GM19397 (cell line): ENCODE data around the gene NPPA.

Experiments used
- ATAC-seq: cut with Tn5 transposase; IDR thresholded peaks from one replicate; pipeline ENCODE4 v1.9.1; 2021; ENCODE audit warnings: mild to moderate bottlenecking, moderate library complexity; ENCODE audit not compliant: unreplicated experiment

Gene NPPA

GRCh38 chr1:11874624-11875023 lies 27.0 kb upstream of the NPPA start:
- no peak for ATAC-seq

GRCh38 chr1:11874258-11874562 lies 26.6 kb upstream of the NPPA start:
- no peak for ATAC-seq

- ATAC-seq = no peak
Measured at GRCh38 chr1:11873395-11874257, 26.0 kb upstream of the NPPA start.

GRCh38 chr1:11872545-11872944 lies 25.0 kb upstream of the NPPA start:
- ATAC-seq = no peak

GRCh38 chr1:11869650-11870207 lies 22.1 kb upstream of the NPPA start:
- ATAC-seq = no peak

- no peak for ATAC-seq
Measured at GRCh38 chr1:11869104-11869503, 21.5 kb upstream of the NPPA start.

GRCh38 chr1:11868331-11868980 lies 20.9 kb upstream of the NPPA start:
- ATAC-seq = no peak

GRCh38 chr1:11862890-11863289 lies 15.3 kb upstream of the NPPA start:
- no peak for ATAC-seq

- no peak for ATAC-seq
Measured at GRCh38 chr1:11860587-11860986, 13.0 kb upstream of the NPPA start.

- ATAC-seq = no peak
Measured at GRCh38 chr1:11860083-11860482, 12.5 kb upstream of the NPPA start.

- no peak for ATAC-seq
Measured at GRCh38 chr1:11858968-11859871, 11.6 kb upstream of the NPPA start.

- no peak for ATAC-seq
Measured at GRCh38 chr1:11858613-11858967, 11.0 kb upstream of the NPPA start, which contains the start of gene NPPB. TSS of gene NPPB (minus strand) at chr1:11858945. CDS start at chr1:11858833, 112 bp downstream.

- no peak for ATAC-seq
Measured at GRCh38 chr1:11858158-11858557, 10.6 kb upstream of the NPPA start.

GRCh38 chr1:11857164-11857851 lies 9.7 kb upstream of the NPPA start:
- ATAC-seq = no peak

- ATAC-seq = no peak
Measured at GRCh38 chr1:11856698-11857097, 9.1 kb upstream of the NPPA start.

- no peak for ATAC-seq
Measured at GRCh38 chr1:11855430-11855829, 7.8 kb upstream of the NPPA start.

- ATAC-seq = no peak
Measured at GRCh38 chr1:11854519-11854918, 6.9 kb upstream of the NPPA start.

- ATAC-seq = no peak
Measured at GRCh38 chr1:11851180-11851579, 3.6 kb upstream of the NPPA start.

GRCh38 chr1:11850156-11850555 lies 2.6 kb upstream of the NPPA start:
- ATAC-seq = no peak

GRCh38 chr1:11848373-11848700 lies 754 bp upstream of the NPPA start:
- ATAC-seq = no peak
